H1 (cell line): ENCODE data around the gene SMOC2. TPM values are rescaled to one million over a fixed set of nuclear protein-coding genes. Genes with fewer than 3 reads are reported as not detected.

ENCODE experiments used
- CTCF ChIA-PET: fragments of 300-600 bp; sonication (Branson Sonifier 250); formaldehyde crosslinking; loops from one replicate; lab custom pipeline; 2021; ENCODE audit not compliant: partially characterized antibody; lab: Charles Lee
- POLR2A ChIA-PET: fragments of 300-600 bp; sonication (Branson Sonifier 250); formaldehyde crosslinking; loops from one replicate; lab custom pipeline; 2021; ENCODE audit warnings: inconsistent platforms; ENCODE audit not compliant: partially characterized antibody; lab: Charles Lee
- DNase-seq, 2 experiments: peaks; one replicate each; pipeline versions ENCODE4 v3.0.0 to v3.0.0-alpha.2; 2010 to 2022; ENCODE audit warnings: low spot score in 2 of 2, low read depth in 1 of 2, mixed read lengths in 1 of 2
- FAIRE-seq: peaks from 2 replicates; lab custom pipeline; 2011; peaks lifted over from hg19 to GRCh38; lab: Jason Lieb, UNC
- H2AFZ ChIP-seq: 2 replicates; pipeline ENCODE4 v1.8.1; 2012; ENCODE audit warnings: low read length, inconsistent platforms
- H2AK5ac ChIP-seq: 2 replicates; pipeline ENCODE4 v1.6.1; 2013; ENCODE audit warnings: low read depth, low read length
- H2BK120ac ChIP-seq: replicated peaks from 2 replicates; pipeline ENCODE3; 2013; ENCODE audit warnings: low read depth, low read length, inconsistent platforms
- H2BK12ac ChIP-seq: 2 replicates; pipeline ENCODE4 v1.6.1; 2013; ENCODE audit warnings: low read depth, low read length
- H2BK15ac ChIP-seq: 2 replicates; pipeline ENCODE4 v1.6.1; 2013; ENCODE audit warnings: low read length
- H2BK20ac ChIP-seq: 2 replicates; pipeline ENCODE4 v1.6.1; 2013; ENCODE audit warnings: low read length
- H2BK5ac ChIP-seq: 2 replicates; pipeline ENCODE4 v1.6.1; 2013; ENCODE audit warnings: low read depth, low read length
- H3K14ac ChIP-seq: 2 replicates; pipeline ENCODE4 v1.6.1; 2013; ENCODE audit warnings: inconsistent platforms; ENCODE audit not compliant: insufficient read length
- H3K18ac ChIP-seq: 2 replicates; pipeline ENCODE4 v1.6.1; 2013; ENCODE audit warnings: low read length; ENCODE audit errors: extremely low read depth
- H3K23ac ChIP-seq: 2 replicates; pipeline ENCODE4 v1.6.1; 2013; ENCODE audit warnings: inconsistent platforms; ENCODE audit not compliant: insufficient read length
- H3K23me2 ChIP-seq: 2 replicates; pipeline ENCODE4 v1.6.1; 2013; ENCODE audit warnings: low read depth, low read length
- H3K27ac ChIP-seq: 2 replicates; pipeline ENCODE4 v1.6.1; 2011; ENCODE audit warnings: low read depth, low read length, inconsistent platforms
- H3K27me3 ChIP-seq, 4 experiments: replicated peaks in 1 of 4; 1 replicate in 1 of 4; 2 replicates in 3 of 4; pipeline versions ENCODE4 v1.6.1 to v1.8.1; 2011 to 2013; ENCODE audit warnings: low read length in 3 of 4, mild to moderate bottlenecking in 3 of 4, inconsistent platforms in 2 of 4, mixed read lengths in 2 of 4, moderate library complexity in 1 of 4; ENCODE audit not compliant: control insufficient read depth in 3 of 4, insufficient read depth in 3 of 4; ENCODE audit errors: extremely low read depth in 1 of 4
- H3K36me3 ChIP-seq, 4 experiments: 2 replicates each; pipeline versions ENCODE4 v1.6.1 to v1.8.1; 2011 to 2013; ENCODE audit warnings: mild to moderate bottlenecking in 4 of 4, low read length in 3 of 4, moderate library complexity in 2 of 4, control low read depth in 1 of 4, inconsistent platforms in 1 of 4; ENCODE audit not compliant: insufficient read depth in 4 of 4, control insufficient read depth in 2 of 4
- H3K4ac ChIP-seq: replicated peaks from 2 replicates; pipeline ENCODE3; 2013; ENCODE audit warnings: low read length, low read depth, mixed read lengths, inconsistent platforms; ENCODE audit not compliant: insufficient read length
- H3K4me1 ChIP-seq, 4 experiments: replicated peaks in 1 of 4; 1 replicate in 1 of 4; 2 replicates in 3 of 4; pipeline versions ENCODE4 v1.6.1 to v1.8.1; 2011 to 2013; ENCODE audit warnings: low read length in 3 of 4, inconsistent platforms in 2 of 4, mixed read lengths in 1 of 4; ENCODE audit not compliant: insufficient read depth in 4 of 4, control insufficient read depth in 3 of 4
- H3K4me2 ChIP-seq, 2 experiments: 2 replicates each; pipeline versions ENCODE4 v1.6.1 to v1.8.1; 2011 to 2013; ENCODE audit warnings: low read depth in 2 of 2, low read length in 2 of 2, control low read depth in 1 of 2, inconsistent platforms in 1 of 2, mild to moderate bottlenecking in 1 of 2; ENCODE audit not compliant: insufficient read depth in 1 of 2
- H3K4me3 ChIP-seq, 4 experiments: fragments of 200-600, 300-600 bp in 1 of 4; sonication (generic), shearing (Covaris generic), sonication (Bioruptor Twin) in 1 of 4; 2 replicates each; pipeline versions ENCODE4 v1.5.1 to v1.8.1; 2011 to 2016; ENCODE audit warnings: low read length in 4 of 4, low read depth in 3 of 4, control low read depth in 2 of 4, inconsistent platforms in 2 of 4, mild to moderate bottlenecking in 2 of 4, mixed read lengths in 1 of 4, moderate library complexity in 1 of 4; ENCODE audit not compliant: insufficient read depth in 2 of 4; ENCODE audit errors: extremely low read depth in 1 of 4
- H3K56ac ChIP-seq: replicated peaks from 2 replicates; pipeline ENCODE3; 2013; ENCODE audit warnings: low read depth, mild to moderate bottlenecking, mixed read lengths, low read length, inconsistent platforms; ENCODE audit not compliant: insufficient read length
- H3K79me1 ChIP-seq: 2 replicates; pipeline ENCODE4 v1.6.1; 2013; ENCODE audit warnings: low read depth, low read length, control low read depth
- H3K79me2 ChIP-seq, 2 experiments: 2 replicates each; pipeline versions ENCODE4 v1.6.1 to v1.8.1; 2012 to 2013; ENCODE audit warnings: low read length in 2 of 2, mild to moderate bottlenecking in 2 of 2, inconsistent platforms in 1 of 2; ENCODE audit not compliant: insufficient read depth in 2 of 2, control insufficient read depth in 1 of 2
- H3K9ac ChIP-seq, 4 experiments: replicated peaks in 1 of 4; 1 replicate in 1 of 4; 2 replicates in 3 of 4; pipeline versions ENCODE4 v1.6.1 to v1.8.1; 2011 to 2013; ENCODE audit warnings: low read depth in 3 of 4, low read length in 3 of 4, control low read depth in 2 of 4, mild to moderate bottlenecking in 2 of 4, moderate library complexity in 2 of 4, inconsistent platforms in 1 of 4; ENCODE audit errors: extremely low read depth in 1 of 4
- H3K9me3 ChIP-seq, 2 experiments: 2 replicates each; pipeline versions ENCODE4 v1.6.1 to v1.8.1; 2012 to 2013; ENCODE audit warnings: mild to moderate bottlenecking in 2 of 2, moderate library complexity in 2 of 2, control low read depth in 1 of 2, inconsistent platforms in 1 of 2, low read depth in 1 of 2, low read length in 1 of 2, mixed read lengths in 1 of 2; ENCODE audit not compliant: insufficient read depth in 2 of 2
- H4K20me1 ChIP-seq, 2 experiments: replicated peaks in 1 of 2; 2 replicates each; pipeline versions ENCODE3 to v1.8.1; 2011 to 2013; ENCODE audit warnings: inconsistent platforms in 2 of 2, low read length in 2 of 2, mild to moderate bottlenecking in 1 of 2; ENCODE audit not compliant: insufficient read depth in 2 of 2, control insufficient read depth in 1 of 2
- H4K5ac ChIP-seq: 2 replicates; pipeline ENCODE4 v1.6.1; 2013; ENCODE audit warnings: low read length, low read depth, mixed read lengths, inconsistent platforms; ENCODE audit not compliant: insufficient read length
- H4K8ac ChIP-seq: 2 replicates; pipeline ENCODE4 v1.8.0; 2013; ENCODE audit warnings: mild to moderate bottlenecking, moderate library complexity, low read length, inconsistent platforms; ENCODE audit not compliant: insufficient read depth; ENCODE audit errors: extremely low read depth
- H4K91ac ChIP-seq: replicated peaks from 2 replicates; pipeline ENCODE3; 2013; ENCODE audit warnings: low read length, mixed read lengths, inconsistent platforms; ENCODE audit not compliant: insufficient read length
- CBX5 ChIP-seq: fragments of 300-800, 300-1000 bp; sonication (generic); IDR thresholded peaks from 2 replicates; pipeline ENCODE4 v1.7.1; 2016; ENCODE audit warnings: antibody characterized with exemption, low read length, low read depth
- EZH2 ChIP-seq: fragments of 200-600 bp; sonication (generic); IDR thresholded peaks from 2 replicates; pipeline ENCODE4 v1.7.1; 2012; ENCODE audit warnings: low read depth, mild to moderate bottlenecking, moderate library complexity, low read length, inconsistent platforms; ENCODE audit not compliant: severe bottlenecking
- FOSL1 ChIP-seq: IDR thresholded peaks from 2 replicates; pipeline ENCODE4 v1.6.1; 2011; ENCODE audit warnings: mild to moderate bottlenecking, low read depth, low read length, moderate library complexity; ENCODE audit not compliant: insufficient read depth
- RFX5 ChIP-seq: IDR thresholded peaks from 2 replicates; pipeline ENCODE4 v1.6.1; 2011; ENCODE audit warnings: low read depth, low read length, improper control_type of control experiment, borderline replicate concordance
- RXRA ChIP-seq: IDR thresholded peaks from 2 replicates; pipeline ENCODE4 v1.6.1; 2011; ENCODE audit warnings: low read depth, mild to moderate bottlenecking, low read length, moderate library complexity; ENCODE audit not compliant: insufficient read depth
- SUZ12 ChIP-seq: fragments of 200-600 bp; sonication (generic); IDR thresholded peaks from 2 replicates; pipeline ENCODE4 v1.6.1; 2012; ENCODE audit warnings: mild to moderate bottlenecking, inconsistent platforms, low read length, moderate library complexity, mixed read lengths
- WGBS, 2 experiments: shearing (Covaris generic) in 1 of 2; methylation state at CpG; one replicate each; pipeline versions ENCODE4 v1.1.6 to v1.1.7; 2013 to 2015; ENCODE audit warnings: low lambda C conversion rate in 2 of 2, mixed read lengths in 2 of 2, inconsistent platforms in 1 of 2, low coverage in 1 of 2, missing lambda C conversion rate in 1 of 2; ENCODE audit not compliant: insufficient replicate concordance in 2 of 2, insufficient coverage in 1 of 2, insufficient read length in 1 of 2; ENCODE audit errors: extremely low coverage in 1 of 2, missing lambda C conversion rate in 1 of 2; 5-methylcytosine and 5-hydroxymethylcytosine counted together
- polyA plus RNA-seq, 7 experiments: library from polyadenylated mRNA; depleted of rRNA in 3 of 7; stranded (reverse) in 5 of 7; unstranded in 2 of 7; fragments of >200 nt in 5 of 7; fragments of 200-250 nt in 2 of 7; gene quantifications; 1 replicate in 5 of 7; 2 replicates in 1 of 7; 4 replicates in 1 of 7; pipeline versions ENCODE4 v1.2.1 to v1.2.3, GENCODE V29; 2011 to 2013; ENCODE audit warnings: missing spikeins in 2 of 7, mixed read lengths in 2 of 7
- total RNA-seq: library from RNA; stranded (reverse); fragmentation: NEBNext Ultra II Directional; extraction: Animal tissue kit (Norgen Biotek cat#: 25700); gene quantifications from 2 replicates; pipeline ENCODE4 v1.2.1, GENCODE V29; 2021

SMOC2 gene
- total and polyA plus RNA-seq, 2 of the 8 experiments (the other 6 are each of a cell fraction or from before 2014, with no cell fraction given): 7.7 to 8.5 TPM

DNA sequence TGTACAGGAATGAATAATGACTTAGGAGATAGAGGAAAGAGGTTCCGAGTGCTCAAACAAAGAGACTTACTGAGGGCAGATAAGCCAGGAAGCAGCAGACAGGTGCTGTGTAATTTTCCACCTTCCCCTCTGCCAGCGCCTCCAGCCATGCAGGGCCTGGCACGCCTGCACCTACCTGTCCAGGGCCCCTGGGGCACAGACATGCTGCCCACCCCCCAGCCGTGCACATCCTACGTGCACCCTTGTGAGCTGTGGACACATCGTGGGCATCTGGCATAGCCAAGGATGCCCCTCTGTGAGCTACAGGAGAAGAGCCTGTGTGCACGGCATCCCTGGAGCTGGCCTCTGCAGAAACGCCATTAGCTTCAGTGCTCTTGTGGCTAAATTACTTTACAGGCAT is 7.1 kb upstream of the SMOC2 start:
- H4K8ac ChIP-seq: no peak overlapping the region
- H3K4me1 ChIP-seq: peaks cover 0 to 2% (median under 1%) of the 10 kb centered on the region in 4 experiments; a peak in 3 of 7 replicates
- no peaks in the 10 kb centered on the region for H3K79me1 ChIP-seq
- DNase-seq (no peak), FAIRE-seq (no peak)
- H3K27ac ChIP-seq: no peak overlapping the region
- H2BK12ac ChIP-seq: no peak overlapping the region
- no peak overlapping the region for H3K23ac ChIP-seq
- H3K79me2 ChIP-seq: no peaks in the 10 kb centered on the region
- H3K4me2 ChIP-seq: no peak overlapping the region
- no peak overlapping the region for H2AFZ ChIP-seq
- H2BK120ac ChIP-seq: no peak overlapping the region
- CTCF ChIA-PET: interaction anchor here (1.1 to 1.3 kb wide), 3 partner anchors 13 to 431 kb away, joined by 3 read pairs; no protein-coding TSS in a partner anchor
- H3K27me3 ChIP-seq: no peaks in the 10 kb centered on the region; a peak in 3 of 7 replicates
- TF ChIP-seq CBX5: no peak
- no peak for TF ChIP-seq RXRA
- TF ChIP-seq FOSL1: no peak
- TF ChIP-seq RFX5: no peak
- no peak for TF ChIP-seq EZH2
- TF ChIP-seq SUZ12: no peak
- no peaks in the 10 kb centered on the region for H3K23me2 ChIP-seq
- H3K9me3 ChIP-seq: no peaks in the 10 kb centered on the region
- H2BK20ac ChIP-seq: no peak overlapping the region
- no peak overlapping the region for H2BK5ac ChIP-seq
- peaks cover 0 to 1% of the 10 kb centered on the region in 2 experiments for H4K20me1 ChIP-seq
- H3K36me3 ChIP-seq: no peaks in the 10 kb centered on the region
- no peak overlapping the region for H3K9ac ChIP-seq
- H3K14ac ChIP-seq: no peak overlapping the region
- H2AK5ac ChIP-seq: no peak overlapping the region
- H3K18ac ChIP-seq: no peak overlapping the region
- no peak overlapping the region for H4K5ac ChIP-seq
- 91% methylated on average over 8 of the region's 8 CpGs; no CpG with 5 or more reads in 1 of the 2 experiments for WGBS, 2 experiments
- no peak overlapping the region for H4K91ac ChIP-seq
- H3K4me3 ChIP-seq: no peak overlapping the region
- POLR2A ChIA-PET: no interaction called here
- no peak overlapping the region for H3K56ac ChIP-seq
- no peak overlapping the region for H3K4ac ChIP-seq
- H2BK15ac ChIP-seq: no peak overlapping the region
